OCI-LY7 (cell line): ENCODE results near the gene LAMA3.

Source experiments
- EZH2phosphoT487 ChIP-seq: fragments of 200-600 bp; sonication (generic); IDR thresholded peaks from 2 replicates; pipeline ENCODE4 v1.6.1; 2018; ENCODE audit warnings: low read depth, borderline replicate concordance, mild to moderate bottlenecking, mixed run types, antibody characterized with exemption, low read length, moderate library complexity, mixed read lengths
- TF ChIP-seq, protein P1 (sequence below): fragments of 200-600 bp; sonication (generic); conservative IDR thresholded peaks from 2 replicates; pipeline ENCODE4 v1.5.1; 2014; ENCODE audit warnings: mild to moderate bottlenecking, antibody characterized with exemption, low read length, moderate library complexity, mixed read lengths

DNA sequence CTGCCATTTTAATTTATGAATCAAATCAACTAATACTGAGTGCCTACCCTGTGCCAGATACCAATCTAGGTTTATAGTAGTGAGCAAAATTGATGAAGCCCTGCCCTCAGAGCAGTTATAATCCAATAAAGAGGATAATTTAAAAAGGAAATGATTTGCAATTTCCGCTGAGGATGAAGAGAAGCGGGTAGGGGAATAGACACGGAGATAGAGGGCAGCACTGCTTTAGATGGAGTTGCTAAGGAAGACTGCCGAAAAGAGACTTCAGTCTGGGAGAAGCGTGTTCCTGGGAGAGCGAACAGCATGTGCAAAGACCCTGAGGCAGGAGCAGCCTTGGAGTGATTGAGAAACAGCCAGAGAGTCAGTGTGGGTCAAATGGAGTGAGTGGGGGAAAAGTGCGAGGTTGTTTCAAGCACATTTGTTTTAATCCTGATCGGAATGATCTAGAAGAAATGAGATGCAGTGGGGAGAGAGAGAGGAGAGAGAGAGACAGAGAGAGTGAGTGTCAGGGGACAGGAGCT lies 12.4 kb downstream of the LAMA3 start:
- TF ChIP-seq, protein P1, sequence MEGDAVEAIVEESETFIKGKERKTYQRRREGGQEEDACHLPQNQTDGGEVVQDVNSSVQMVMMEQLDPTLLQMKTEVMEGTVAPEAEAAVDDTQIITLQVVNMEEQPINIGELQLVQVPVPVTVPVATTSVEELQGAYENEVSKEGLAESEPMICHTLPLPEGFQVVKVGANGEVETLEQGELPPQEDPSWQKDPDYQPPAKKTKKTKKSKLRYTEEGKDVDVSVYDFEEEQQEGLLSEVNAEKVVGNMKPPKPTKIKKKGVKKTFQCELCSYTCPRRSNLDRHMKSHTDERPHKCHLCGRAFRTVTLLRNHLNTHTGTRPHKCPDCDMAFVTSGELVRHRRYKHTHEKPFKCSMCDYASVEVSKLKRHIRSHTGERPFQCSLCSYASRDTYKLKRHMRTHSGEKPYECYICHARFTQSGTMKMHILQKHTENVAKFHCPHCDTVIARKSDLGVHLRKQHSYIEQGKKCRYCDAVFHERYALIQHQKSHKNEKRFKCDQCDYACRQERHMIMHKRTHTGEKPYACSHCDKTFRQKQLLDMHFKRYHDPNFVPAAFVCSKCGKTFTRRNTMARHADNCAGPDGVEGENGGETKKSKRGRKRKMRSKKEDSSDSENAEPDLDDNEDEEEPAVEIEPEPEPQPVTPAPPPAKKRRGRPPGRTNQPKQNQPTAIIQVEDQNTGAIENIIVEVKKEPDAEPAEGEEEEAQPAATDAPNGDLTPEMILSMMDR: no peak
- TF ChIP-seq EZH2phosphoT487: no peak
